Astrocyte (in vitro differentiated cells and primary cell): ENCODE results near the gene BCOR. TPM values are rescaled to one million over a fixed set of nuclear protein-coding genes. Genes with fewer than 3 reads are reported as not detected.

Source experiments
- DNase-seq: peaks from one replicate; pipeline ENCODE4 v3.0.0-alpha.2; 2010; ENCODE audit warnings: low read depth
- FAIRE-seq: peaks from 2 replicates; lab custom pipeline; 2011; peaks lifted over from hg19 to GRCh38; lab: Jason Lieb, UNC
- H2AFZ ChIP-seq: 2 replicates; pipeline ENCODE4 v1.6.0; 2012; ENCODE audit warnings: low read depth, low read length, inconsistent platforms
- H3K27ac ChIP-seq: 2 replicates; pipeline ENCODE4 v1.5.1; 2011; ENCODE audit warnings: low read depth, low read length, inconsistent platforms
- H3K27me3 ChIP-seq: 2 replicates; pipeline ENCODE4 v1.6.0; 2011; ENCODE audit warnings: low read length, inconsistent platforms; ENCODE audit not compliant: insufficient read depth
- H3K36me3 ChIP-seq: 2 replicates; pipeline ENCODE4 v1.5.1; 2011; ENCODE audit warnings: low read length, inconsistent platforms; ENCODE audit not compliant: insufficient read depth
- H3K4me1 ChIP-seq: 2 replicates; pipeline ENCODE4 v1.5.1; 2011; ENCODE audit warnings: low read length, inconsistent platforms; ENCODE audit not compliant: insufficient read depth
- H3K4me2 ChIP-seq: 2 replicates; pipeline ENCODE4 v1.6.0; 2012; ENCODE audit warnings: low read length, inconsistent platforms
- H3K4me3 ChIP-seq: 2 replicates; pipeline ENCODE4 v1.5.1; 2011; ENCODE audit warnings: low read depth, mild to moderate bottlenecking, low read length, inconsistent platforms; ENCODE audit not compliant: insufficient read depth
- H3K79me2 ChIP-seq: 2 replicates; pipeline ENCODE4 v1.6.0; 2012; ENCODE audit warnings: mild to moderate bottlenecking, low read length, inconsistent platforms; ENCODE audit not compliant: insufficient read depth
- H3K9ac ChIP-seq: 2 replicates; pipeline ENCODE4 v1.6.0; 2012; ENCODE audit warnings: mild to moderate bottlenecking, low read length, inconsistent platforms
- H3K9me3 ChIP-seq: 2 replicates; pipeline ENCODE4 v1.5.1; 2012; ENCODE audit warnings: low read depth, mild to moderate bottlenecking, low read length, inconsistent platforms; ENCODE audit not compliant: insufficient read depth
- H4K20me1 ChIP-seq: 2 replicates; pipeline ENCODE4 v1.6.0; 2012; ENCODE audit warnings: low read length, inconsistent platforms; ENCODE audit not compliant: insufficient read depth
- H3K27ac Mint-ChIP-seq: one replicate; pipeline ENCODE4 v1.8.0; 2021; ENCODE audit warnings: mild to moderate bottlenecking, mixed read lengths; ENCODE audit not compliant: unreplicated experiment
- H3K27me3 Mint-ChIP-seq: one replicate; pipeline ENCODE4 v1.8.0; 2021; ENCODE audit warnings: low read depth, mixed read lengths; ENCODE audit not compliant: unreplicated experiment
- H3K36me3 Mint-ChIP-seq: one replicate; pipeline ENCODE4 v1.8.0; 2021; ENCODE audit warnings: low read depth, mixed read lengths; ENCODE audit not compliant: unreplicated experiment
- H3K4me1 Mint-ChIP-seq: one replicate; pipeline ENCODE4 v1.8.0; 2021; ENCODE audit warnings: low read depth, mixed read lengths; ENCODE audit not compliant: unreplicated experiment
- H3K4me3 Mint-ChIP-seq: one replicate; pipeline ENCODE4 v1.8.0; 2021; ENCODE audit warnings: mild to moderate bottlenecking, moderate library complexity, mixed read lengths; ENCODE audit not compliant: unreplicated experiment
- H3K9me3 Mint-ChIP-seq: one replicate; pipeline ENCODE4 v1.8.0; 2021; ENCODE audit warnings: mild to moderate bottlenecking, mixed read lengths; ENCODE audit not compliant: unreplicated experiment
- EZH2 ChIP-seq: IDR thresholded peaks from 2 replicates; pipeline ENCODE4 v1.6.1; 2012; ENCODE audit warnings: mild to moderate bottlenecking, low read length, inconsistent platforms; ENCODE audit not compliant: insufficient read depth
- total RNA-seq: library from RNA; stranded (reverse); gene quantifications from 2 replicates; pipeline ENCODE4 v1.2.1, GENCODE V29; 2021
- TF ChIP-seq, protein P1 (sequence below): IDR thresholded peaks from 2 replicates; pipeline ENCODE4 v1.5.1; 2011; ENCODE audit warnings: low read depth, mild to moderate bottlenecking, inconsistent platforms, low read length, moderate library complexity; ENCODE audit not compliant: insufficient read depth

BCOR gene
- total RNA-seq, 1 donor from 2014 or later: 9.0 TPM

- H3K4me3 ChIP-seq: no peak overlapping the region
- H2AFZ ChIP-seq: no peak overlapping the region
- H3K36me3 ChIP-seq: no peaks in the 10 kb centered on the region
- no peaks in the 10 kb centered on the region for H3K36me3 Mint-ChIP-seq
- TF ChIP-seq, protein P1, sequence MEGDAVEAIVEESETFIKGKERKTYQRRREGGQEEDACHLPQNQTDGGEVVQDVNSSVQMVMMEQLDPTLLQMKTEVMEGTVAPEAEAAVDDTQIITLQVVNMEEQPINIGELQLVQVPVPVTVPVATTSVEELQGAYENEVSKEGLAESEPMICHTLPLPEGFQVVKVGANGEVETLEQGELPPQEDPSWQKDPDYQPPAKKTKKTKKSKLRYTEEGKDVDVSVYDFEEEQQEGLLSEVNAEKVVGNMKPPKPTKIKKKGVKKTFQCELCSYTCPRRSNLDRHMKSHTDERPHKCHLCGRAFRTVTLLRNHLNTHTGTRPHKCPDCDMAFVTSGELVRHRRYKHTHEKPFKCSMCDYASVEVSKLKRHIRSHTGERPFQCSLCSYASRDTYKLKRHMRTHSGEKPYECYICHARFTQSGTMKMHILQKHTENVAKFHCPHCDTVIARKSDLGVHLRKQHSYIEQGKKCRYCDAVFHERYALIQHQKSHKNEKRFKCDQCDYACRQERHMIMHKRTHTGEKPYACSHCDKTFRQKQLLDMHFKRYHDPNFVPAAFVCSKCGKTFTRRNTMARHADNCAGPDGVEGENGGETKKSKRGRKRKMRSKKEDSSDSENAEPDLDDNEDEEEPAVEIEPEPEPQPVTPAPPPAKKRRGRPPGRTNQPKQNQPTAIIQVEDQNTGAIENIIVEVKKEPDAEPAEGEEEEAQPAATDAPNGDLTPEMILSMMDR: no peak
- no peak for TF ChIP-seq EZH2
- H3K4me3 Mint-ChIP-seq: peak overlapping the region; percentile 34
- peaks cover 9% of the 10 kb centered on the region for H3K4me1 Mint-ChIP-seq
- peaks cover 17% of the 10 kb centered on the region for H3K4me1 ChIP-seq
- peaks cover 27% of the 10 kb centered on the region for H3K27me3 Mint-ChIP-seq
- H3K4me2 ChIP-seq: no peak overlapping the region
- peaks cover 2% of the 10 kb centered on the region for H3K9me3 Mint-ChIP-seq
- no peaks in the 10 kb centered on the region for H4K20me1 ChIP-seq
- no peak overlapping the region for H3K27ac Mint-ChIP-seq
- H3K9me3 ChIP-seq: no peaks in the 10 kb centered on the region
- no peaks in the 10 kb centered on the region for H3K79me2 ChIP-seq
- no peak overlapping the region for H3K27ac ChIP-seq
- FAIRE-seq (no peak), DNase-seq (no peak)
- no peak overlapping the region for H3K9ac ChIP-seq
- H3K27me3 ChIP-seq: no peaks in the 10 kb centered on the region
These were observed 90.5 kb downstream of the BCOR start for GRCh38 chrX:40007131-40007755.

DNA sequence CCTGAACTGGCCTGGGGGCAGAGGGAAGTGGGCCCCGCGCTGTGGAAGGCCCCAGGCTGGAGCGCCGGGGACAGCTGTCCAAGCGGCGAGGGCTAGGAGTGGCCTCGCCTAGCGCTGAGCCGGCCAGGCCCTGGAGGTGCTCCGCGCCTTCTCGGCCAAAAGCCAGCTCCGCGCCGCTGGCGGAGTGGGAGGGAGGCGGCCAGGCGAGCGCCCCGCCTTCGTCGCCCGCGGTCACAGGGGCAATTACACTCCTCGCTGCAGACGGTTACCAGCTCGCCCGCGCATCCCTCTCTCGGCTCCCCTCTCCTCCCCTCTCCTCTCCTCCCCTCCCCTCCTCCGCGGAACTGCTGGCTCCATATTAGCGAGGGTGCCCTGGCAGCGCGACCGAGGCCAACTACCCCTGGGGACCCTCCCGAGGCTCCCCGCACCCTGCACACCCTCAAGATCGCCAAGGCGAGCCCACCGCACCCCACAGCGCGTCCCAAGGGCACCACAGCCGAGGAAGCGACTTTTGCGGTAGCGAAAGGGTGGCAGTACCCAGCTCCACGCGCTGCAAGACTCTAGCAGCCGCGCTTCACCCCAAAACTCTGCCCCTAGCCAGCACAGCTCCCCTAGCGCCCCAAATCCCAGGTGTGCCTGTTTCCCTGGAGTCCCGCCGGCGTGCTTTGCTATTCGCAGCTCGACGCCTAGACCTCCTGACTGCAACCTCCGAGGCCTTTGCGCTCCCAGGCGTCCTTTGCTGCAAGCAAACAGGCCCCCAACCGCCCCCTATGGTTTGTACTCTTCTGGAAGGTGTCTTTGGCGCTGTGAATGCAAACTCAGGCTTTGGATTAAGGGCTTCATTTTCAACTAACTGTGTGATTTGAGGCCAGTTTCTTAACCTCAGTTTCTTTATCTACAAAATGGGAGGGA is 91.4 kb downstream of the BCOR start:
- no peak overlapping the region for H3K27ac Mint-ChIP-seq
- Histone ChIP-seq H3K9ac (no peak overlapping the region), H4K20me1 (no peaks in the 10 kb centered on the region), H3K4me1 (peaks cover 8% of the 10 kb centered on the region), H3K27ac (no peak overlapping the region), H3K9me3 (no peaks in the 10 kb centered on the region), H3K79me2 (no peaks in the 10 kb centered on the region), H3K4me2 (peak overlapping the region; percentile 60), H3K36me3 (no peaks in the 10 kb centered on the region), H2AFZ (no peak overlapping the region), H3K27me3 (no peaks in the 10 kb centered on the region), H3K4me3 (no peak overlapping the region)
- no peaks in the 10 kb centered on the region for H3K36me3 Mint-ChIP-seq
- TF ChIP-seq, protein P1: no peak
- no peak for TF ChIP-seq EZH2
- H3K4me1 Mint-ChIP-seq: peaks cover 6% of the 10 kb centered on the region
- H3K9me3 Mint-ChIP-seq: peaks cover 2% of the 10 kb centered on the region
- H3K4me3 Mint-ChIP-seq: no peak overlapping the region
- peaks cover 32% of the 10 kb centered on the region for H3K27me3 Mint-ChIP-seq
- FAIRE-seq (no peak), DNase-seq (no peak)
